CD4-positive, alpha-beta T cell treated with Interleukin-21 for 1 hour (primary cell): ENCODE results near the gene ANKLE2.

ENCODE experiments used
- DNase-seq: peaks from one replicate; pipeline ENCODE4 v3.0.0-alpha.2; 2020

Gene ANKLE2

GRCh38 chr12:132685400-132685799 lies 76.2 kb downstream of the ANKLE2 start:
- DNase-seq = no peak

GRCh38 chr12:132677492-132677891 lies 84.1 kb downstream of the ANKLE2 start:
- DNase-seq = no peak

GRCh38 chr12:132675757-132676432 lies 85.7 kb downstream of the ANKLE2 start:
- no peak for DNase-seq
